HCT116 (cell line): ENCODE data around the gene RTF2. TPM values are rescaled to one million over a fixed set of nuclear protein-coding genes. Genes with fewer than 3 reads are reported as not detected.

Experiments
- ATAC-seq: fragments of 200-7000 bp; cut with Tn5 transposase; 2 replicates; pipeline ENCODE4 v1.9.1; 2020; ENCODE audit warnings: mild to moderate bottlenecking, moderate library complexity
- BruUV-seq: library from RNA; stranded (reverse); fragments of 400-500 nt; replicated peaks from 2 replicates; lab custom pipeline; 2021; lab: Mats Ljungman, UMichigan
- CTCF ChIA-PET: fragments of 300-600 bp; sonication (Branson Sonifier 250); formaldehyde crosslinking; loops from one replicate; lab custom pipeline; 2021; ENCODE audit warnings: antibody characterized with exemption; lab: Charles Lee
- POLR2A ChIA-PET: fragments of 300-600, 350-600 bp; sonication (Branson Sonifier 250); formaldehyde crosslinking; loops from one replicate; lab custom pipeline; 2021; ENCODE audit warnings: antibody characterized with exemption; lab: Charles Lee
- RAD21 ChIA-PET, 2 experiments: fragments of 300-600 bp; sonication (Branson Sonifier 250); formaldehyde crosslinking; loops; one replicate each; lab custom pipeline; 2023; ENCODE audit warnings: low total read pairs in 2 of 2; ENCODE audit not compliant: uncharacterized antibody in 2 of 2, unreplicated experiment in 2 of 2, low non-redundant PET in 1 of 2; lab: Charles Lee
- DNase-seq: peaks from one replicate; pipeline ENCODE4 v3.0.0-alpha.2; 2010; ENCODE audit warnings: low read depth, low spot score
- H2AFZ ChIP-seq: fragments of 200-600 bp; shearing (Covaris generic), sonication (generic); 2 replicates; pipeline ENCODE4 v1.6.1; 2017; ENCODE audit warnings: low read depth, mixed run types, mixed read lengths, antibody characterized with exemption, low read length; ENCODE audit not compliant: poor library complexity, severe bottlenecking
- H3K27ac ChIP-seq: 2 replicates; pipeline ENCODE4 v1.5.1; 2012; ENCODE audit warnings: low read depth, low read length
- H3K27me3 ChIP-seq: fragments of 200-600 bp; sonication (generic); 2 replicates; pipeline ENCODE4 v1.6.1; 2016; ENCODE audit warnings: mixed run types, low read length, mixed read lengths; ENCODE audit not compliant: insufficient read depth
- H3K36me3 ChIP-seq, 2 experiments: fragments of 200-500 bp in 1 of 2; fragments of 200-600 bp in 1 of 2; sonication (Bioruptor generic) in 1 of 2; sonication (generic) in 1 of 2; 2 replicates each; pipeline versions ENCODE4 v1.5.1 to v1.6.1; 2014 to 2016; ENCODE audit warnings: low read length in 2 of 2, inconsistent platforms in 1 of 2, mixed read lengths in 1 of 2, mixed run types in 1 of 2; ENCODE audit not compliant: insufficient read depth in 2 of 2, control insufficient read depth in 1 of 2
- H3K4me1 ChIP-seq, 2 experiments: fragments of 200-600 bp in 1 of 2; sonication (generic) in 1 of 2; 2 replicates each; pipeline versions ENCODE4 v1.5.1 to v1.6.1; 2012 to 2017; ENCODE audit warnings: low read length in 2 of 2, inconsistent platforms in 1 of 2, mild to moderate bottlenecking in 1 of 2, mixed read lengths in 1 of 2, mixed run types in 1 of 2, moderate library complexity in 1 of 2; ENCODE audit not compliant: insufficient read depth in 2 of 2, control insufficient read depth in 1 of 2
- H3K4me2 ChIP-seq: fragments of 200-600 bp; sonication (generic); 2 replicates; pipeline ENCODE4 v1.6.1; 2017; ENCODE audit warnings: mixed run types, low read length, mixed read lengths
- H3K4me3 ChIP-seq, 2 experiments: fragments of 200-600 bp in 1 of 2; sonication (generic) in 1 of 2; replicated peaks in 1 of 2; 2 replicates each; pipeline ENCODE4 v1.5.1; 2011 to 2016; ENCODE audit warnings: low read length in 2 of 2, control low read depth in 1 of 2, low read depth in 1 of 2, mild to moderate bottlenecking in 1 of 2, mixed read lengths in 1 of 2, mixed run types in 1 of 2
- H3K79me2 ChIP-seq: fragments of 200-600 bp; sonication (generic); 2 replicates; pipeline ENCODE4 v1.6.1; 2017; ENCODE audit warnings: mild to moderate bottlenecking, mixed run types, low read length, moderate library complexity, mixed read lengths; ENCODE audit not compliant: insufficient read depth
- H3K9ac ChIP-seq: fragments of 200-600 bp; sonication (generic); 2 replicates; pipeline ENCODE4 v1.6.1; 2016; ENCODE audit warnings: low read length, mixed read lengths
- H3K9me2 ChIP-seq: fragments of 200-600 bp; sonication (generic), shearing (Covaris generic); 2 replicates; pipeline ENCODE4 v1.6.1; 2017; ENCODE audit warnings: mixed run types, mild to moderate bottlenecking, moderate library complexity; ENCODE audit not compliant: insufficient read depth
- H3K9me3 ChIP-seq, 2 experiments: fragments of 200-500 bp in 1 of 2; fragments of 200-600 bp in 1 of 2; sonication (Bioruptor generic) in 1 of 2; sonication (generic) in 1 of 2; 2 replicates each; pipeline ENCODE4 v1.6.1; 2014 to 2017; ENCODE audit warnings: low read length in 2 of 2, mixed read lengths in 2 of 2, inconsistent platforms in 1 of 2, low read depth in 1 of 2, mild to moderate bottlenecking in 1 of 2, mixed run types in 1 of 2, moderate library complexity in 1 of 2; ENCODE audit not compliant: control insufficient read depth in 1 of 2, insufficient read depth in 1 of 2
- H4K20me1 ChIP-seq: fragments of 200-600 bp; sonication (generic), shearing (Covaris generic); 2 replicates; pipeline ENCODE4 v1.6.1; 2017; ENCODE audit warnings: mixed run types, mild to moderate bottlenecking, moderate library complexity; ENCODE audit not compliant: insufficient read depth
- ATF3 ChIP-seq: IDR thresholded peaks from 2 replicates; pipeline ENCODE4 v1.6.1; 2012
- CBX3 ChIP-seq: IDR thresholded peaks from 2 replicates; pipeline ENCODE4 v1.6.1; 2012; ENCODE audit warnings: low read depth
- CEBPB ChIP-seq: IDR thresholded peaks from 2 replicates; pipeline ENCODE4 v1.6.1; 2012; ENCODE audit warnings: low read depth
- EGR1 ChIP-seq: IDR thresholded peaks from 2 replicates; pipeline ENCODE4 v1.6.1; 2012; ENCODE audit warnings: low read depth
- ELF1 ChIP-seq: IDR thresholded peaks from 2 replicates; pipeline ENCODE4 v1.6.1; 2012; ENCODE audit warnings: low read depth, borderline replicate concordance
- EZH2 ChIP-seq: fragments of 200-600 bp; sonication (generic); IDR thresholded peaks from 2 replicates; pipeline ENCODE4 v1.6.1; 2017; ENCODE audit warnings: antibody characterized with exemption, mixed run types
- FOSL1 ChIP-seq: IDR thresholded peaks from 2 replicates; pipeline ENCODE4 v1.6.1; 2012; ENCODE audit warnings: low read depth
- JUND ChIP-seq: IDR thresholded peaks from 2 replicates; pipeline ENCODE4 v1.6.1; 2012
- POLR2A ChIP-seq: IDR thresholded peaks from 2 replicates; pipeline ENCODE4 v1.7.0; 2011; ENCODE audit warnings: borderline replicate concordance; ENCODE audit not compliant: insufficient read depth, insufficient read length; ENCODE audit errors: extremely low read depth
- SRF ChIP-seq: IDR thresholded peaks from 2 replicates; pipeline ENCODE4 v1.6.1; 2012; ENCODE audit warnings: low read depth
- ZBTB33 ChIP-seq: IDR thresholded peaks from 2 replicates; pipeline ENCODE4 v1.6.1; 2011; ENCODE audit warnings: mild to moderate bottlenecking, low read length, moderate library complexity; ENCODE audit not compliant: insufficient replicate concordance; ENCODE audit errors: extremely low read depth
- ZNF274 ChIP-seq: fragments of 200-500 bp; sonication (Bioruptor generic); IDR thresholded peaks from 2 replicates; pipeline ENCODE4 v1.6.1; 2014; ENCODE audit warnings: mild to moderate bottlenecking, low read depth, low read length, inconsistent platforms
- intact Hi-C: fragments of 100-400 bp; cut with micrococcal nuclease; formaldehyde crosslinking; loops from 2 replicates; pipeline ENCODE4 v1.10.0; 2022
- total RNA-seq: library from RNA; stranded (reverse); gene quantifications from one replicate; pipeline ENCODE4 v1.2.1, GENCODE V29; 2021; ENCODE audit not compliant: unreplicated experiment

RTF2 gene
- total RNA-seq, 1 experiment from 2014 or later, result 73.8 TPM

GRCh38 chr20:56565511-56565910 lies 97.1 kb downstream of the RTF2 start:
- no peak for TF ChIP-seq ZBTB33
- no peak for TF ChIP-seq CBX3
- no peak for TF ChIP-seq EZH2
- TF ChIP-seq POLR2A, result no peak
- no peak for TF ChIP-seq EGR1
- TF ChIP-seq ELF1, result no peak
- no peak for TF ChIP-seq SRF
- no peak for TF ChIP-seq ATF3
- TF ChIP-seq JUND, result no peak
- no peak for TF ChIP-seq CEBPB
- TF ChIP-seq FOSL1, result no peak
- TF ChIP-seq ZNF274, result no peak
- Histone ChIP-seq H3K4me1 (peaks cover 17 to 30% of the 10 kb centered on the region in 2 experiments; a peak in 3 of 4 replicates), H3K4me2 (no peak overlapping the region), H3K4me3 (no peak overlapping the region), H2AFZ (no peak overlapping the region), H4K20me1 (no peaks in the 10 kb centered on the region), H3K79me2 (no peaks in the 10 kb centered on the region), H3K27me3 (no peaks in the 10 kb centered on the region), H3K9ac (no peak overlapping the region), H3K9me3 (no peaks in the 10 kb centered on the region), H3K36me3 (no peaks in the 10 kb centered on the region), H3K9me2 (no peaks in the 10 kb centered on the region), H3K27ac (no peak overlapping the region)
- intact Hi-C loops, result no loop called here
- ChIA-PET POLR2A (no interaction called here), RAD21 (interaction anchor here in 1 of 2 experiments (0.6 kb wide), 1 partner anchor 16 kb away, joined by 3 read pairs; no protein-coding TSS in a partner anchor), CTCF (interaction anchor here (1.7 kb wide), 1 partner anchor 15 kb away, joined by 7 read pairs; no protein-coding TSS in a partner anchor)
- DNase-seq, result no peak
- BruUV-seq, result no TSS peak
- ATAC-seq, result no peak
